ENCODE data around the gene CYB5B. TPM values are rescaled to one million over a fixed set of nuclear protein-coding genes. Genes with fewer than 3 reads are reported as not detected.
A peak's percentile ranks its signal among the peaks of the same experiment; 100 is the strongest.

Gene CYB5B
- polyA plus RNA-seq, 1 experiment, result 134 TPM

DNA sequence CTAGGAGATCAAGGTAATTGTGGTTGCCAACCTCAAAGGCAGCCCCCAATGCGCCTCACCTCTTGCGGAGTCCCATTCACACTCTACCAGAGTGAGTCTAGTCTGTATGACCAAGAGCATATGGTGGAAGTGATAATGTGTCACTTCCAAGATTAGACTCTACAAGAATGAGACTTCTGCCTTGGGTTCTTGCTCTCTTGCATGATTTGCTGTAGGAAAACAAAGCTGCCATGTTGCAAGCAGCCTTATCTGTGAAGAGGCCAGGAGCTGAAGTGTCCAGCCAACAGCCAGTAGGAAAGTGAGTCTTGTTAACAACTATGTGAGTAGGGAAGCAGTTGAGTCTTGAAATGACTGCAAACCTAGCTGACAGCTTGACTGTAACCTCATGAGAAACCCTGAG, 42.0 kb upstream of the CYB5B start:
- Histone ChIP-seq H3K27me3 (ENCODE audit: control insufficient read depth, insufficient read depth, low read length) (no peaks in the 10 kb centered on the region), H3K36me3 (ENCODE audit: control insufficient read depth, insufficient read depth, low read length) (peaks cover 3% of the 10 kb centered on the region), H3K4me3 (ENCODE audit: low read depth, low read length) (no peak overlapping the region)
- ChIA-PET POLR2A (interaction anchor here (0.6 kb wide), 2 partner anchors 266 to 325 kb away, joined by 4 to 5 read pairs; no protein-coding TSS in a partner anchor), CTCF (interaction anchor here (1.4 kb wide), 1 partner anchor 14 kb away, joined by 4 read pairs; no protein-coding TSS in a partner anchor)
- TF ChIP-seq, protein P1, sequence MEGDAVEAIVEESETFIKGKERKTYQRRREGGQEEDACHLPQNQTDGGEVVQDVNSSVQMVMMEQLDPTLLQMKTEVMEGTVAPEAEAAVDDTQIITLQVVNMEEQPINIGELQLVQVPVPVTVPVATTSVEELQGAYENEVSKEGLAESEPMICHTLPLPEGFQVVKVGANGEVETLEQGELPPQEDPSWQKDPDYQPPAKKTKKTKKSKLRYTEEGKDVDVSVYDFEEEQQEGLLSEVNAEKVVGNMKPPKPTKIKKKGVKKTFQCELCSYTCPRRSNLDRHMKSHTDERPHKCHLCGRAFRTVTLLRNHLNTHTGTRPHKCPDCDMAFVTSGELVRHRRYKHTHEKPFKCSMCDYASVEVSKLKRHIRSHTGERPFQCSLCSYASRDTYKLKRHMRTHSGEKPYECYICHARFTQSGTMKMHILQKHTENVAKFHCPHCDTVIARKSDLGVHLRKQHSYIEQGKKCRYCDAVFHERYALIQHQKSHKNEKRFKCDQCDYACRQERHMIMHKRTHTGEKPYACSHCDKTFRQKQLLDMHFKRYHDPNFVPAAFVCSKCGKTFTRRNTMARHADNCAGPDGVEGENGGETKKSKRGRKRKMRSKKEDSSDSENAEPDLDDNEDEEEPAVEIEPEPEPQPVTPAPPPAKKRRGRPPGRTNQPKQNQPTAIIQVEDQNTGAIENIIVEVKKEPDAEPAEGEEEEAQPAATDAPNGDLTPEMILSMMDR (IDR thresholded peaks at IDR 0.05; ENCODE audit: insufficient read depth, low read depth, low read length), result no peak
- DNase-seq (ENCODE audit: low read depth), result no peak

DNA sequence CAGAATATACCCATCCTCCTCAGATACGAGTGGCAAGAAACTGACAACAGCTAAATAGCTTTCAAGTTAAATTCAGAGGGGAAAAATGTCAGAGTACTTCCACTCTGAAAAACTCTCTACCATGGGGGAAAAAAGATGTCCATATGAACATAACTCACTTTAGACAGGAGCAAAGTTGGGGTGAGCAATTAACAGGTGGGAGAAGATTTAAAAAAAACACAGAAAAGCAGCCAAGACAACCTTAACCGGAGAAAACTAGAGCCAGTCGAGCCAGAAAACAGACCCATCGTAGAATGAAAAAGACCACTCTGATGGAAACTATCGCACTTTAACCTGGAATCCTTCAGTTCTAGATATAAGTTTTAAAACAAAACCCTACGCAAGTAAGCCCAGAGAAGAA, 39.4 kb upstream of the CYB5B start:
- Histone ChIP-seq H3K36me3 (ENCODE audit: control insufficient read depth, insufficient read depth, low read length) (no peaks in the 10 kb centered on the region; the same call in none of the 2 replicates), H3K4me3 (ENCODE audit: low read depth, low read length) (peak overlapping the region; percentile 84), H3K27me3 (ENCODE audit: control insufficient read depth, insufficient read depth, low read length) (no peaks in the 10 kb centered on the region)
- ChIA-PET CTCF (interaction anchor here (0.6 to 1.4 kb wide), 7 partner anchors 15 to 327 kb away, joined by 3 to 6 read pairs (median 3); no protein-coding TSS in a partner anchor), POLR2A (no interaction called here)
- no peak for DNase-seq (ENCODE audit: low read depth)
- TF ChIP-seq, protein P1 (IDR thresholded peaks at IDR 0.05; ENCODE audit: insufficient read depth, low read depth, low read length), result no peak

DNA sequence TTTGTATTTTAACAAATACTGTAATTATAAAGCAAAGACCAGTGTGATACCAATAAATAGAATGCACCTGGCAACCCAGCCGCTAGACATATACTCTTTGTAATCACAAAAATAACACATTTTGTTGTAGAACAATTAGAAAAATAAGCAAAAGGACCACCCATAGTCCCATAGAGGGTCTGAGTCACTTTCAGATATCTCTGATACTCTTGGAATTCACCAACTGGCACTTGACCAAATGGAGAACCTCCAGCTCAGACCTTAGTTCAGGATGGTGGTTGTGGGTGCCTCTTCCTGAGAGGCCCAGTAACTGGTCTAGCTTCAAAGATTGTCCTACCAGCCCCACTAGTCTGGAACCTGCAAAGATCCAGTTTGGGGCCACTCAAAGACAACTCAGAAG, 37.8 kb upstream of the CYB5B start:
- no peak for DNase-seq (ENCODE audit: low read depth)
- Histone ChIP-seq H3K36me3 (ENCODE audit: control insufficient read depth, insufficient read depth, low read length) (no peaks in the 10 kb centered on the region; the same call in 1 of the 2 replicates), H3K27me3 (ENCODE audit: control insufficient read depth, insufficient read depth, low read length) (no peaks in the 10 kb centered on the region), H3K4me3 (ENCODE audit: low read depth, low read length) (no peak overlapping the region)
- TF ChIP-seq, protein P1 (IDR thresholded peaks at IDR 0.05; ENCODE audit: insufficient read depth, low read depth, low read length), result no peak
- ChIA-PET CTCF (interaction anchor here (3.4 kb wide), 1 partner anchor 10 kb away, joined by 17 read pairs; no protein-coding TSS in a partner anchor), POLR2A (no interaction called here)

DNA sequence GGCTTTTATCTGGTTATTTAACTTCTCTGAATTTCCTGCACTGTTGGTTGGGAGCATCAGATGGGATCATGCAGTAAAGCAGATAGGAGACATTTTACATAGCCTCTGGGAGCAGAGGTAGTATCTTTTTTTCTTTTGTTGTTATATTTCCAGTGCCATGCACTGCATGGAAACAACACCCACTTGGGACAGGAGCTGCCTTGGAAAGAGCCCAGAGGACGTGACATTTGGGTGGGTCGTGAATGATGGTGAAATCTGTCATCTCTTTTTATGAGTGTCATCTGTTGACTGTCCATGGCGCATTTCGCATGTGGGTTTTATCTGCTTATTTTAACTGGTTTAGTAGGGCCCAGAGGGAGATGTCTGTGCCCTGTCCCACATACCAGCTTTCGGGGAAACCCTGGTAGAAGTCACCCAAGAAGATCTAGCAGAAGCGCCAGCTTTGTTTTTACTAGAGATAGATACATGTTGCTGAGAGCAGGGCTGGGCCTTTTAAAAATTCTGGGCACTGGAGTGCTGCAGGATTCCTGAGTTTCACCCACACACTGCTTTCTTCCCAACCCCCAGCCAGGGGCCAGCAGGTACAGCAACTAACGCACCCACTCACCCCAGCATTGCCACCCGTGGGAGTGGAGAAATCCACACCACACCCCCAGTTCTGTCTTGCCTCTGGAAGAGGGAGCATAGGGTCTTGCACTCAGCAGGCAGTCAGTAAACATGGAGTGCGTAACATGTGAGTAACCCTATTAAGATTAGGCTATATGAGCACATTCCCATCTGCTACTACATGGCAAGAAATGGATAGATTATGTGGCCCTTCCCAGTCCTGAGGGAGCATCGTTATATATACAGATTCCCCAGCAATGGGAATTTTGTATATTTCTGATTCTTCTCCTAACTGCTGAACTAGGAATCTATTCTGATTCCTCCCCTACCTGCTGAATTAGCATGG, 30.2 kb upstream of the CYB5B start:
- DNase-seq (ENCODE audit: low read depth), result no peak
- ChIA-PET POLR2A (no interaction called here), CTCF (interaction anchor here (1.2 to 5.0 kb wide), 2 partner anchors 10 to 360 kb away, joined by 5 to 53 read pairs; partner anchors contain the start of gene NOB1)
- Histone ChIP-seq H3K36me3 (ENCODE audit: control insufficient read depth, insufficient read depth, low read length) (no peaks in the 10 kb centered on the region), H3K27me3 (ENCODE audit: control insufficient read depth, insufficient read depth, low read length) (no peaks in the 10 kb centered on the region), H3K4me3 (ENCODE audit: low read depth, low read length) (no peak overlapping the region)
- TF ChIP-seq, protein P1 (IDR thresholded peaks at IDR 0.05; ENCODE audit: insufficient read depth, low read depth, low read length), result no peak

DNA sequence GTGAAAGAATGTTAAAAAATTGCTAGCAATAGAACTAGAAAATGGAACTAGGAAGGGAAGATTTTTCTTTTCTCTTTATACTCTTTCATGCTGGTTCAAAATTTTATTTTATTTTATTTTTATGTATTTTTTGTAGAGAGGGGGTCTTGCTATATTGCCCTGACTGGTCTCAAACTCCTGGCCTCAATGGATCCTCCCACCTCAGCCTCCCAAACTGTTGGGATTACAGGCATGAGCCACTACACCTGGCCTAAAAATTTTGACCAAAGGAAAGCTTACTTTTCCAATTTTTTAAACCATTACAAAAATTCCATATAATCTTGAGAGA, 28.6 kb upstream of the CYB5B start:
- no peak for DNase-seq (ENCODE audit: low read depth)
- Histone ChIP-seq H3K4me3 (ENCODE audit: low read depth, low read length) (no peak overlapping the region), H3K36me3 (ENCODE audit: control insufficient read depth, insufficient read depth, low read length) (no peaks in the 10 kb centered on the region), H3K27me3 (ENCODE audit: control insufficient read depth, insufficient read depth, low read length) (no peaks in the 10 kb centered on the region)
- ChIA-PET CTCF (interaction anchor here (0.6 to 5.0 kb wide), 31 partner anchors 9 to 362 kb away, joined by 3 to 53 read pairs (median 4); partner anchors contain the start of genes NOB1 and TERF2), POLR2A (interaction anchor here (0.5 to 1.0 kb wide), 3 partner anchors 139 to 359 kb away, joined by 3 to 12 read pairs (median 5); partner anchors contain the start of gene NOB1)
- TF ChIP-seq, protein P1 (IDR thresholded peaks at IDR 0.05; ENCODE audit: insufficient read depth, low read depth, low read length), result no peak

All from BJ (cell line).